HL-60/S4 treated with phorbol 12-myristate 13-acetate at 8.2 ng/mL for 4 days and 3 days (cell line): ENCODE results near the gene SEMA3A.

Experiments
- in situ Hi-C: fragments of 300-500 bp; cut with MboI; formaldehyde crosslinking; loops from 2 replicates; pipeline ENCODE4 v1.15.0; 2022; ENCODE audit warnings: low sequenced_read_pairs

The SEMA3A gene

GRCh38 chr7:84113286-84113685 is 81.3 kb downstream of the SEMA3A start:
- in situ Hi-C loops = no loop called here

GRCh38 chr7:84112771-84113170 is 81.8 kb downstream of the SEMA3A start:
- in situ Hi-C loops = no loop called here

GRCh38 chr7:84111842-84112241 is 82.7 kb downstream of the SEMA3A start:
- in situ Hi-C loops = no loop called here

- in situ Hi-C loops = no loop called here
Measured at GRCh38 chr7:84110400-84110799, 84.2 kb downstream of the SEMA3A start.

- in situ Hi-C loops = no loop called here
Measured at GRCh38 chr7:84108787-84109186, 85.8 kb downstream of the SEMA3A start.

GRCh38 chr7:84108119-84108518 is 86.5 kb downstream of the SEMA3A start:
- in situ Hi-C loops = no loop called here

- in situ Hi-C loops = no loop called here
Measured at GRCh38 chr7:84107259-84107658, 87.3 kb downstream of the SEMA3A start.

GRCh38 chr7:84106291-84106690 is 88.3 kb downstream of the SEMA3A start:
- in situ Hi-C loops = no loop called here

- in situ Hi-C loops = no loop called here
Measured at GRCh38 chr7:84105586-84105985, 89.0 kb downstream of the SEMA3A start.

- in situ Hi-C loops = no loop called here
Measured at GRCh38 chr7:84104826-84105225, 89.8 kb downstream of the SEMA3A start.

- in situ Hi-C loops = no loop called here
Measured at GRCh38 chr7:84102213-84102612, 92.4 kb downstream of the SEMA3A start.

GRCh38 chr7:84100866-84101265 is 93.7 kb downstream of the SEMA3A start:
- in situ Hi-C loops = no loop called here

- in situ Hi-C loops = no loop called here
Measured at GRCh38 chr7:84095971-84096370, 98.6 kb downstream of the SEMA3A start.

GRCh38 chr7:84092207-84092606 is 102.4 kb downstream of the SEMA3A start:
- in situ Hi-C loops = no loop called here

GRCh38 chr7:84091318-84091717 is 103.3 kb downstream of the SEMA3A start:
- in situ Hi-C loops = no loop called here

- in situ Hi-C loops = no loop called here
Measured at GRCh38 chr7:84088802-84089201, 105.8 kb downstream of the SEMA3A start.

GRCh38 chr7:84085998-84086397 is 108.6 kb downstream of the SEMA3A start:
- in situ Hi-C loops = no loop called here

- in situ Hi-C loops = no loop called here
Measured at GRCh38 chr7:84085147-84085546, 109.4 kb downstream of the SEMA3A start.

GRCh38 chr7:84083846-84084245 is 110.7 kb downstream of the SEMA3A start:
- in situ Hi-C loops = no loop called here

GRCh38 chr7:84081973-84082522 is 112.5 kb downstream of the SEMA3A start:
- in situ Hi-C loops = no loop called here

GRCh38 chr7:84077336-84077735 is 117.3 kb downstream of the SEMA3A start:
- in situ Hi-C loops = no loop called here

GRCh38 chr7:84076219-84076618 is 118.4 kb downstream of the SEMA3A start:
- in situ Hi-C loops = no loop called here

- in situ Hi-C loops = no loop called here
Measured at GRCh38 chr7:84073186-84073875, 121.3 kb downstream of the SEMA3A start.
